Left ventricle myocardium inferior (tissue), 1 donor: ENCODE data around the gene PTPRG. TPM values are rescaled to one million over a fixed set of nuclear protein-coding genes. Genes with fewer than 3 reads are reported as not detected.

Source experiments
- DNase-seq: peaks from one replicate; pipeline ENCODE4 v3.0.0-alpha.2; 2020
- H3K27ac ChIP-seq: fragments of 200-600 bp; replicated peaks from 2 replicates; pipeline ENCODE4 v1.8.0; 2021
- H3K27me3 ChIP-seq: fragments of 200-600 bp; 2 replicates; pipeline ENCODE4 v1.8.0; 2021; ENCODE audit warnings: low read depth
- H3K36me3 ChIP-seq: fragments of 200-600 bp; 2 replicates; pipeline ENCODE4 v1.8.0; 2021
- H3K4me1 ChIP-seq: fragments of 200-600 bp; 2 replicates; pipeline ENCODE4 v1.8.0; 2021
- H3K4me3 ChIP-seq: fragments of 200-600 bp; 2 replicates; pipeline ENCODE4 v1.8.0; 2021; ENCODE audit warnings: mild to moderate bottlenecking, moderate library complexity
- H3K9me3 ChIP-seq: fragments of 200-600 bp; replicated peaks from 2 replicates; pipeline ENCODE4 v1.8.0; 2021
- CTCF ChIP-seq: fragments of 200-600 bp; IDR thresholded peaks from 2 replicates; pipeline ENCODE4 v1.8.0; 2021; ENCODE audit warnings: antibody characterized with exemption, mild to moderate bottlenecking, borderline replicate concordance
- intact Hi-C: fragments of 100-400 bp; cut with micrococcal nuclease; formaldehyde crosslinking; loops from one replicate; pipeline ENCODE4 v1.11.0; 2022
- total RNA-seq: library from RNA; stranded (reverse); fragmentation: NEBNext Ultra II Directional; extraction: Animal tissue kit (Norgen Biotek cat#: 25700); gene quantifications from one replicate; pipeline ENCODE4 v1.2.1, GENCODE V29; 2021
- donor health status: DM: no; HTN: yes; CAD: no; lungs with severe emphysema.

PTPRG gene
- total RNA-seq, 1 donor from 2014 or later = 29.6 TPM

GRCh38 chr3:61802772-61803171 is 241.4 kb downstream of the PTPRG start:
- Histone ChIP-seq H3K4me1 (peaks cover 66% of the 10 kb centered on the region), H3K27me3 (no peaks in the 10 kb centered on the region), H3K36me3 (no peaks in the 10 kb centered on the region), H3K9me3 (no peaks in the 10 kb centered on the region), H3K27ac (no peak overlapping the region), H3K4me3 (no peak overlapping the region)
- intact Hi-C loops = no loop called here
- TF ChIP-seq CTCF = no peak
- DNase-seq = no peak

GRCh38 chr3:61803983-61804382 is 242.6 kb downstream of the PTPRG start:
- intact Hi-C loops = no loop called here

GRCh38 chr3:61804782-61805181 is 243.4 kb downstream of the PTPRG start:
- DNase-seq = no peak
- H3K4me1 ChIP-seq = peaks cover 79% of the 10 kb centered on the region
- intact Hi-C loops = no loop called here
- no peaks in the 10 kb centered on the region for H3K9me3 ChIP-seq
- no peaks in the 10 kb centered on the region for H3K27me3 ChIP-seq
- peak overlapping the region; percentile 86 for H3K27ac ChIP-seq
- H3K36me3 ChIP-seq = no peaks in the 10 kb centered on the region
- TF ChIP-seq CTCF = no peak
- H3K4me3 ChIP-seq = no peak overlapping the region

More at GRCh38 chr3:61803983-61804382, 242.6 kb downstream of the PTPRG start:
- Histone ChIP-seq H3K27ac (peak overlapping the region; percentile 86), H3K9me3 (no peaks in the 10 kb centered on the region), H3K4me3 (no peak overlapping the region), H3K36me3 (no peaks in the 10 kb centered on the region), H3K27me3 (no peaks in the 10 kb centered on the region), H3K4me1 (peaks cover 71% of the 10 kb centered on the region)
- TF ChIP-seq CTCF = no peak
- no peak for DNase-seq

GRCh38 chr3:61805510-61806080 is 244.2 kb downstream of the PTPRG start:
- Histone ChIP-seq H3K9me3 (no peaks in the 10 kb centered on the region), H3K4me1 (peaks cover 87% of the 10 kb centered on the region), H3K4me3 (no peak overlapping the region), H3K27ac (peak overlapping the region; percentile 86), H3K27me3 (no peaks in the 10 kb centered on the region), H3K36me3 (no peaks in the 10 kb centered on the region)
- no peak for DNase-seq
- intact Hi-C loops = no loop called here
- no peak for TF ChIP-seq CTCF

GRCh38 chr3:61806810-61807209 is 245.4 kb downstream of the PTPRG start:
- no peak for TF ChIP-seq CTCF
- H3K9me3 ChIP-seq = no peaks in the 10 kb centered on the region
- H3K4me3 ChIP-seq = no peak overlapping the region
- intact Hi-C loops = no loop called here
- H3K27ac ChIP-seq = peak overlapping the region; percentile 86
- H3K4me1 ChIP-seq = peaks cover 99% of the 10 kb centered on the region
- H3K27me3 ChIP-seq = no peaks in the 10 kb centered on the region
- H3K36me3 ChIP-seq = no peaks in the 10 kb centered on the region
- no peak for DNase-seq
